ES-I3 (cell line): ENCODE measurements around the gene SLC7A5.
"Not testable (repeated sequence)": the region's sequence is repeated elsewhere in the genome, so short reads cannot be mapped to it uniquely, and the experiment has no call there.

Experiments
- H3K36me3 ChIP-seq: 2 replicates; pipeline ENCODE4 v1.6.1; 2013; ENCODE audit warnings: mild to moderate bottlenecking, low read length, control low read depth, moderate library complexity; ENCODE audit not compliant: insufficient read depth
- H3K4me1 ChIP-seq: 2 replicates; pipeline ENCODE4 v1.6.1; 2013; ENCODE audit warnings: mild to moderate bottlenecking, control low read depth, low read length; ENCODE audit not compliant: insufficient read depth
- H3K9ac ChIP-seq: 2 replicates; pipeline ENCODE4 v1.6.1; 2013; ENCODE audit warnings: low read depth, mild to moderate bottlenecking, low read length, moderate library complexity
- H3K9me3 ChIP-seq: 2 replicates; pipeline ENCODE4 v1.6.1; 2013; ENCODE audit warnings: mild to moderate bottlenecking, low read length, moderate library complexity; ENCODE audit not compliant: control insufficient read depth, insufficient read depth

Gene SLC7A5

DNA sequence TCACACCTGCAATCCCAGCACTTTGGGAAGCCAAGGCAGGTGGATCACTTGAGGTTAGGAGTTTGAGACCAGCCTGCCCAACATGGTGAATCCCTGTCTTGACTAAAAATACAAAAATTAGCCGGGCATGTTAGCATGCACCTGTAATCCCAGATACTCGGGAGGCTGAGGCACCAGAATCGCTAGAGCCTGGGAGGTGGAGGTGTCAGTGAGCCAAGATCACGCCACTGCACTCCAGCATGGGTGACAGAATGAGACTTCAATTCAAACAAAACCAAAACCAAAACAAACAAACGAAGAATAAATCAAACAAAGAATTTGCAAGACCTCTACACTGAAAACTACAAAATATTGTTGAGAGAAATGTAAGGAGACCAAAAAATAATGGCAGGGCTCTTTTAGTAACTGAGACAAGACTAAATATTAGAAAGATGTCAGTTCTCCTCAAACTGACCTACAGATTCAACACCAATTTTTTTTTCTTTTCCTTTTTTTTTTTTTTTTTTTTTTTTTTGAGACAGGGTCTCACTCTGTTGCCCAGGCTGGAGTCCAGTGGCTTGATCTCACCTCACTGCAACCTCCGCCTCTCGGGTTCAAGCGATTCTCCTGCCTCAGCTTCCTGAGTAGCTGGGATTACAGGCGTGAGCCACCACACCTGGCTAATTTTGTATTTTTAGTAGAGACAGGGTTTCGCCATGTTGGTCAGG lies 80.4 kb downstream of the SLC7A5 start:
- not testable (repeated sequence) for H3K4me1 ChIP-seq, H3K9me3 ChIP-seq, H3K9ac ChIP-seq, H3K36me3 ChIP-seq

DNA sequence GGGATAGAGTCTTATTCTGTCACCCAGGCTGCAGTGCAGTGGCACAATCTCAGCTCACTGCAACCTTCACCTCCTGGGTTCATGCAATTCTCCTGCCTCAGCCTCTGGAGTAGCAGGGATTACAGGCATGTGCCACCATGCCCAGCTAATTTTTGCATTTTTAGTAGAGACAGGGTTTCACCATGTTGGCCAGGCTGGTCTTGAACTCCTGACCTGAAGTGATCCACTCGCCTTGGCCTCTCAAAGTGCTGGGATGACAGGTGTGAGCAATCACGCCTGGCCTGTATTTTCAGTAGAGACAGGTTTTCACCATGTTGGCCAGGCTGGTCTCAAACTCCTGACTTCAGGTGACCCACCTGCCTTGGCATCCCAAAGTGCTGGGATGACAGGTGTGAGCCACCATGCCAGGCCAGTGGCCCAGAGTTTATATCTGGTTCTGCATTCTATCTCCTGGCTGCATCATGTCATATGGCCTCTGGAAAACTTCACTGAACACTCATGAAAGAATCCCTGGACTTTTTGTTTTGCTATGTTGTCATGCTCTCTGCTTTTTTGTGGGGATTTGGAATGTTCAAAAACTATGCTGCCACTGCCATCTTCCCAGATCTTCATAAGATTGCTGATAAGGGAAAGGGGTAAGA lies 81.7 kb downstream of the SLC7A5 start:
- not testable (repeated sequence) for H3K36me3 ChIP-seq, H3K4me1 ChIP-seq, H3K9me3 ChIP-seq, H3K9ac ChIP-seq

DNA sequence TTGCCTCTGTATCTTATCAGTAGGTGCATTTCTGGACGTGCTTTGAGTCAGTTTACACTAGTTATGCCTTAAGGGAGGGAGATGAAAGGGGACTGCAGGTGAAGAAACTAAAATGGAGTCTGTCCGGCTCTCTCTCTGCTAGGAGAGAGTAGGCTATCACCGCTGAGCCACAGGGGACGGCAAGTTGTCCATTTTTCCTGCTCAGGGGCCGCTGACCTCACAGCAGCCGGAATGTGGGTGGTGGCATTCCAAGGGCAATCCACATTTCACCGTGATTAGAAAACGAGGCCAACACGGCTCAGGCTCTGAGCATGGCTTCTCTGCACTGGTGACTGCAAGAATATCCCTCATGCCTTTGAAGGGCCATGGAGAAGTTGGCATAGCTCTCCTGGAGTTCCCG lies 84.5 kb downstream of the SLC7A5 start:
- H3K36me3 ChIP-seq: no peaks in the 10 kb centered on the region
- no peak overlapping the region for H3K9ac ChIP-seq
- H3K4me1 ChIP-seq: no peaks in the 10 kb centered on the region
- H3K9me3 ChIP-seq: no peaks in the 10 kb centered on the region

DNA sequence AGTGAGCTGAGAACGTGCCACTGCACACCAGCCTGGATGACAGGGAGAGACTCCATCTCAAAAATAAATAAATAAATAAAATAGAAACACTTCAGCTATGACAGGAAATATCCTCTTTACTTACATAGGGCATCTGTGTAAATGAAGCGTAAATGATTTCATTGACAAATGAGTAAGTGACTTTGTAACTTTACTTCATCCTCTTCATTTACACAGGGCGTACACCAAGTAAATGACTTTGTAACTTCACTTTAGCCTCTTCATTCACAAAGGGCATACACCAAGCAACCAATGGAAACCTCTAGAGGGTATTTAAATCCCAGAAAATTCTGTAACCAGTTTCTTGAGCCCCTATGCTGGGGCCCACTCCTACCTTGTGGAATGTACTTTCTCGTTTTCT lies 87.3 kb downstream of the SLC7A5 start:
- Histone ChIP-seq H3K9ac (no peak overlapping the region), H3K4me1 (peaks cover 6% of the 10 kb centered on the region; the same call in 1 of the 2 replicates), H3K9me3 (no peaks in the 10 kb centered on the region), H3K36me3 (no peaks in the 10 kb centered on the region)

DNA sequence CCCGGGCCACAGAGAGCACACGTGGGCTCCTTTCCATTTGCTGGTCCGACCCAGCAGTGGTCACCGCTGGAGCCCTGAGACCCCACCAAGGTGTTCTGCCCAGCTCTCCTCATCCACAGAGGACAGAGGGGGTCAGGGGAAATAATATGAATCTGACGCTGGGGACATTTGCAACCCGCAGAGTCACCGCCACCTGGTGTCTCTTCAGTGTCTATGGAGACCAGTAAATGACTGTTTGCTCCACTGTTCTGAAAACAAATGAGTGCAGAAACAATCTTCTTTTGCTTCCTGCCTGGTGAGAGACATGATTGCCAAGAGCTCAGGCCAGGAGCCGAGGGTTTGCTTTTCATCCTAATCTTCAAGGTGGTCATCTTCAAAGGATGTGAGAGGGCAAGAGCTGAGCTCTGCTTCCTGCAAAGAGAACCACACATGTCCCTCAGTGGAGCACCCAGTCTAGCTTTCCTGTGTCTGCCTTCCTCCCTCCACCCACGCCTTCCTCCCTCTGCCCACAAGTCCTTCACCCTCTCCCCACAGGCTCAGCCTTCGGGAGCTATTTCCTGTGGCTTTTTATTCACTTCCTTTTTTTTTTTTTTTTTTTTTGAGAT lies 88.8 kb downstream of the SLC7A5 start:
- H3K4me1 ChIP-seq: peaks cover 6% of the 10 kb centered on the region; the same call in 1 of the 2 replicates
- no peaks in the 10 kb centered on the region for H3K9me3 ChIP-seq
- no peaks in the 10 kb centered on the region for H3K36me3 ChIP-seq
- no peak overlapping the region for H3K9ac ChIP-seq
